ENCODE data around the gene COBL.

COBL gene

DNA sequence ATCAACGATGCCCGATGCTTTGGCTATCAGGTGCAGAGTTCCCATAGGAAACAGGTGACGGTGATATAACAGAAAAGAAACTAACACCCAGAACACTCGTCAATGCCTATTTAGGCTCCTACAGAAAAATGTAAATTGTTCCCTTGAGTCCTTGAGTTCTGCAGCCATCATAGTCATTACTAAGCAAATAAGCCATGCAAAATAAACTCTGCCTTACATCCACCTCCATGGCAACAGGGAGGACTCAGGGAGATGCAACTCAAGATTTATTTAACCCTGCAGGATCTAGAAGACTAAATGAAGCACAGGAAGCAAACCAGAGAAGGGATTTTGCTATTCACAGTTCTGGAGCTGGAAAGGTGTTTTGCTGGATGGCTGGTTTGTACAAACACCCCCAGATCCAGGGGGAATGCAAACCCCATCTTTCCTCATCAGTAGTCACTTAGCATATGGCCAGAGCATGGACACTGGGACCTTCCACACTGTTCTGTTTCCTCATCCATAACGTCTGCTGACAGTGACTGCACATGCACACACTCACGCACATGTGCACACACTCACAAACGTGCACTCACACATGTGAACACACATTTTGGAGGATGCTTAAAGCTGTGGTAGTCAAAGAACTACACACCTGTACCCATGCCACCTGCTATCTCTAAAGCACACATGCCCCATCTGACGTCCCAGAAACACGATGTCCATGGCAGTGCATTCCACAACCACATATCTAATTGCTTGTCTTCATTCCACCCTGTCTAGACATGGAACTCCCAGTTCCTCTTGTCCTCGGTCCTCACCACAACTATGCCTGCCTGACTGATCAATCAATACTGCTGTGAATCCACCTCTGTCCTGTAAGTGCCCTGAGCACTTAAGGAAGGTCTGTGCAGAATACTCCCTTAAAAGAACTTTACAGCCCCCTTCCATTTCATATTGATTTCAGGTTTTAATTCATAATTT lies 178.2 kb downstream of the COBL start:
- DNase-seq, result no peak

DNA sequence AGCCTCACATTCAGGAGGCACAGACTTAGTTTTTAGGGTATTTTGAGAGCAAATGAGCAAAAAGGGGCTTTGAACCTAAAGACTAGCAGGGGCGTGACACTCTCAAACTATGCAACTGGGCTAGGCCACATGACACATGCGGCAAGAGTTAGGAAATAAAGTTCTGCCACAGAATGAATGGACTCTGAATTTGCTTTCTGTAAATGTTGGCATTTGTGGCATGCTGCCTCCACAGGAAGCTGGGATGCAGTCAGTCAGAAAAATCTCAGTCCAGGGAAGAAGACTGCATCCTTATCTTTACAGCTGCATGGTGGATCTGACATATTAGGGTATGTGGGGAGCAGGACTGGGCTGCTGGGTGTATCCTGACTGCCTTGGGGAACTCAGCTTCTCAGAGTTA lies 181.0 kb downstream of the COBL start:
- DNase-seq, result no peak

- no peak for DNase-seq
These were observed 182.6 kb downstream of the COBL start for GRCh38 chr7:51134013-51134441.

GRCh38 chr7:51132661-51133060 lies 183.9 kb downstream of the COBL start:
- no peak for DNase-seq

DNA sequence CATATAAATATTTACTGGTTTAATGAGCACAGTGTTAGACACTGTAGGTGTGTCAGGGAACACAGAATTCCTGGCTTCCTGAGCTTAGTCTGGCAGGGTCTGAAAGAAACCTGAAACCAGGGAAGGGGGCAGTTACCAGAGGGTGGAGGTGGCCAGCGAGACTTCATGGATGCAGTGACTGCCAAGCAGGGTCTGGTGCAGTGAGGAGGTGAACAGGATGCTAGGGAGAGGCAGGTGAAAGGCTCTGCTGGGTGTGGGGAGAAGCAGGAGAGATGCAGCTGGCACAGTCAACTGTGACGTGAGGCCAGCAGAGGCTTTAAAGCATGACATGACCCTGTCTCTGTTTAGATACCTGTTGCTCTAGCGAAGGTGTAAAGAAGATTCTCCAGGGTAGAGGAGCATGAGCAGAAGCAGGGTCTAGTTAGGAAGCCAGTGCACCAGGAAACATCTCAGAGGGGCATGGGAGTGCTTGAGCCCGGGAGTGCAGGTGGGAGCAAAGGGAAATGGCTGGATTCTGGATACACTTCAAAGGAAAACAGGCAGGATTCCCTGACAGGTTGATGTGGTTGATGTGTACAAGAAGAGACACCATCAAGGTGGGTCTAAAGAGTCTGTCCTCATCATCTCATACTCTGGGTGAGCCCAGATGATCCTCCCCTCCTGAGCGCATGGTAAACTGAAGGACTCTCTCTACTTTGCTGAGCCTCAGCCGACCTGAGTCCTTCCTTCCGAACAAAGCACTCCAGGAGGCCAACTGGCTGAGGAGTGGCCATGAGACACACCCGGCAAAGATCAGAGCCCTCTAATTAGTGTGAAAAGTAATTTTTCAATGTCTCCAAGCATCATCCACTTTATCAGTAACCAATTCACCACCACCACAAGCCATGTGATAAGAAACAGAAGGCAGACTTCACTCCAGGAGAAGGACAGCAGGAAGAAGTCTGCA lies 186.8 kb downstream of the COBL start:
- DNase-seq, result no peak

DNA sequence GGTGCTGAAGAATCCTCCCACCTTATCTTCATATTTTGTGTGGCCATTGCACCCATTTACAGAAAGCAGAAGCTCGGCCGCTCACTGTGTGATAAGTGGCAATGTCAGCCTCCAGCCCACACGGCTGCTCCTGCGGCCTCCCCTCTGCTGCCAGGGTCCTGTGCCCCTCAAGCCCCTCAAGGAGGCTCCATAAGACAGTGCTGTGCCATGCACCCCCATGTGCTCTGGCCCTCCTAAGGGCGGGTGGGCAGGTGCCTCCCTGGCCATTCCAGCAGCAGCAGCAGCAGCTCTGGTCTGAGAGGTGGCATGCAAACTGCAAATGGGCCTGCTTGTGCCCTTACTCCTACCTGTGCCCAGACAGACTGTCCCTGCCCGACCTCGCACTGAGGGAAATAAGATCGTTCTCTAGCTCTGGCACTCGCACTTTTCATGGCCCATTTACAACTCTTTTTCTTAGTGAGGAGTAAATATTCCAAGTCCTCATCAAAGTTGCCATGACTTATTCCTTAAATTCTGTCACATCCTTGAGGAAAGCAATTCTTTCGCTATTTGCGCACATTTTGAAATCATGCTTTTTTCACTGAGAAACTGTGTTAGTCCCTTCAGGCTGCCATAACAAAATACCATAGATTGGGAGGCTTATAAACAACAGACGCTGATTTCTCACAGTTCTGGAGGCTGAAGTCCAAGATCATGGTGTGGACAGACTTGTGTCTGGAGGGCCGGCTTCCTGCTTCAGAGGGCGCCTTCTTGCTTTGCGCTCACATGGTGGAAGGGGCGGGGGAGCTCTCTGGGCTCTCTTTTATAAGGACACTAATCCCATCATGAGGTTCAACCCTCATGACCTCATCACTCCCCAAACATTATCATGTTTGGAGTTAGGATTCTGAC lies 187.8 kb downstream of the COBL start:
- no peak for DNase-seq

GRCh38 chr7:51127618-51127904 lies 189.0 kb downstream of the COBL start:
- DNase-seq, result no peak

- no peak for DNase-seq
These were observed 189.6 kb downstream of the COBL start for GRCh38 chr7:51126813-51127617.

- DNase-seq, result no peak
These were observed 190.3 kb downstream of the COBL start for GRCh38 chr7:51126324-51126723.

DNA sequence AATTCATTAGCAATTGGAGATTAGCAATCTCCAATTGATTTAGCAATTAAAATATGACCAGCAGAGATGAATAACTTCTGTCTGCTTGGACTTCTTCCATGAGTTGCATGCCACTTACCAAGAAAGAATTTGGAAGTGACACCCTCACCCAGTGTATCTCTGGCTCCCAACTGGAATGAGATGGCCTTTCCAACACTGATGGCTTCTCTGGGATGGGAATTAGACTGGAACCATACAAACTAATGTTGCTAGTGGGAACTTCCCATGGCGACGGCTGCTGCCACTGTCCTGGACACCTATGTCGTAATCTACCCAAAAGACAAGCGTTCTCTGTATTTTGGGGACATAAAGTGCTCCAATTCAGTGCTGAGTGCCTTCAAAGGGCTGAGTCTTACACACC lies 192.3 kb downstream of the COBL start:
- DNase-seq, result no peak

DNA sequence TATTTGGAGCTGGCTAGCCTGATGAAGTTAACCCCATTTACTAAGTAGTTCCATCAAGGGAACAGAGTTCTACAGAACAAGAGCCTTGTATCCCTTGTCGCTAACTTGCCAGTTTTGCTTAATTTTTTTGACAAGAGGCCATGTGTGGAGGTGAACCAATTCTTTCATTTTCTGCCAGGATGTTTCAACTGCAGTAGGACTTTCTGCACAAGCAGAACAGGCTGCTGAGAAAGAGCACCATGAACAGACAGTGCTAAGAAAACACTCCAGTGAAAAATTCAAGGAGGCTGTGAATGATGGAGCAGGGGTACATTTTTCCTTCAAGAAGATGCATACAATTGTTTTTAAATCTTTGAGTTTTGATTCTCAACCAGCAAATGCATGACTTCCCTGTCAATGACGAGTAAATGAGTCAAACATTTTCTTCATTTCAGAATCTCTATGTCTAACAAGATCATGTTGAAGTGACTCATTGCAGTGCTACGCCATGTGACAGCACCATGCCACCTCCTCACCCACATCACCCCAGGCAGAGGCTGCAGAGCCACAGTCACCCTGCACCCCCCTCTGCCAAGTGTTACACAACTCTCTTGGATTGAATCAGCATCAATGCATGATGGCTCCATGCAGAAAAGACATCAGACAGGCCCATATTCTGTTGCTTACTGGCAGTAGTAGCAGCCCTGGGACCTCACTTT lies 193.1 kb downstream of the COBL start:
- no peak for DNase-seq

DNA sequence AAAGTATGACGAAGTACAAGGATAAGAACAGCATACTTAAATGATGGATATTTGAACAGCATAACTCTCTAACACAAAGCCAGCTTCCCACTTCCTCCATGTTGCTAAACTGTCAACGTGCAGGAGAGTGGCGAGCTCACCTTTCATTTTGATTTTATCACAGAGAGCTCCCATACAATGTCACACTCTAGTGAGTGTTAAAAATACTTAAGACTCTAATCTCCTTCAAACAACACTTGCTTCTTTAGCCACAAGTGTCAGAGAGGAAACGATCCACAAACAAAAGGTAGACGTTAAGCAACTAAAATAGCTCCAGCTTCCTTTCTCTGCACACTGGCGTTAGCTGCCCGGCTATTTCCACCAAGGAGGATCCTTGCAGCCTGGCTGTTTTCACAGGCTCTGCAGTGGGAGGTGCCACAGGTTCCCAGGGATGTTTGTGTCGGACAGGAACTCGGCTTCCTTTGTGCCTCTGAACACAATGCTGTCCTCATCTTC lies 194.6 kb downstream of the COBL start:
- DNase-seq, result no peak

DNA sequence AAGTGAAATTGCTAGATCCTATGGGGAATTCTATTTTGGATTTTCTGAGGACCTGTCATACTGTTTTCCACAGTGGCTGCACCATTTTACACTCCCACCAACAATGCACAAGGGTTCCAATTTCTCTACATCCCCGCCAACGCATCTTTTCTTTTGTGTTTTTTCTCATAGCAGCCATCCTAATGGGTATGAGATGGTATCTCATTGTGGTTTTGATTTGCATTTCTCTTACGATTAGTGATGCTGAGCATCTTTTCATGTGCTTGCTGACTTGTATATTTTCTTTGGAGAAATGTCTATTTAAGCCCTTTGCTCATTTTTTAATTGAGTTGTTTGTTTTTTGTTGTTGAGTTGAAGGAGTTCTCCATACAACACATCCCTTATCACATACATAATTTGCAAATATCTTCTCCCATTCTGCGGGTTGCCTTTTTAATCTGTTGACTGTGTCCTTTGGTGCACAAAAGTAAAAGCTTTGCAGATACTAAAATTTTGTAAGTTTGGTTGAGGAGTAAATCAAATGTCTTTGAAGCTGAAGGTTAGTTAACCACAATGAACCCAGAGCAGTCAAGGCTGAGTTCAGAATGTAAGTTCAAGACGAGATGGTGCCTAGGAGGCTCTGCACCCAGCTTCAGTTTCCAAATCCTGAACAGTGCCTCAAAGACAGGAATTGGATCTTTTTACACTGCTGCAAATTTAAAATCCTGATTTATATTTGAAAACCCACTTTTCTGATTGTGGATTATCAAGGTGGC lies 195.4 kb downstream of the COBL start:
- no peak for DNase-seq

GRCh38 chr7:51118628-51119027 lies 198.0 kb downstream of the COBL start:
- no peak for DNase-seq

DNA sequence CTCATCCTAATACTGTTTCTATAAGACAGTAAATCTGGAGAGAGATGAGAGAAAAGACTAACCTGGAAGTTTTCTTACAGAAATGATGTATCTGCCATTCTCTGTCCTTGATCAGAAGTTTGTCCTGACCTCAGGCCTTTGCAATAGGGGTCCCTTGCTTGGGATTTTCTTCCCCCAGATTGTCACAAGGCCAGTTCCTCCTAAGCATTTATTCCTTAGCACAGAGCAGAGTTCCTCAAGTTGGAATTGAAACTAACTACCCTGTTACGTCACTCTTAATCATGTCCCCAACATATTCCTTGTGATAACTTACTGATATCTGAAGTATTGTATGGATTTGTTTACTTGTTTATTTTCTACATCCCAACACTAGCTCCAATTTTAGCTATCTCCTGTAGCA lies 202.1 kb downstream of the COBL start:
- no peak for DNase-seq

- no peak for DNase-seq
These were observed 202.6 kb downstream of the COBL start for GRCh38 chr7:51113962-51114361.

DNA sequence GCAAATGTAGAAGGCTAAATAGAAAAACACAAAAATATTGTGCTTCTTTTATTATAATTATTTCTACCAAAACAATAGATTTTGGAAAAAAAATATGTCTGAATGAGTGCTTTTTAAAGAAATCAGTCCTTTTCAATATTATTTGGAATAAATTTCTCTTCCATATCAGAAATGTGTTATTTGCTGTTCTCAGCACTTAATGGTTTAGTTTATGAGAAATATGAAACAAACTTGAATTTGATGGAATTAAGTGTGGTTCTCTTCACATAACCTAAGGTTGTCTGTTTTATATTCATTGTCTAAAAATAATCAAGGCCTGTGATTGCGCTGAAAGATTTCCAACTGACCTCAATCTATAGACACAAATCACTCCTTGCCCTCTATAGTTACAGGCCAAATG lies 203.0 kb downstream of the COBL start:
- no peak for DNase-seq

DNA sequence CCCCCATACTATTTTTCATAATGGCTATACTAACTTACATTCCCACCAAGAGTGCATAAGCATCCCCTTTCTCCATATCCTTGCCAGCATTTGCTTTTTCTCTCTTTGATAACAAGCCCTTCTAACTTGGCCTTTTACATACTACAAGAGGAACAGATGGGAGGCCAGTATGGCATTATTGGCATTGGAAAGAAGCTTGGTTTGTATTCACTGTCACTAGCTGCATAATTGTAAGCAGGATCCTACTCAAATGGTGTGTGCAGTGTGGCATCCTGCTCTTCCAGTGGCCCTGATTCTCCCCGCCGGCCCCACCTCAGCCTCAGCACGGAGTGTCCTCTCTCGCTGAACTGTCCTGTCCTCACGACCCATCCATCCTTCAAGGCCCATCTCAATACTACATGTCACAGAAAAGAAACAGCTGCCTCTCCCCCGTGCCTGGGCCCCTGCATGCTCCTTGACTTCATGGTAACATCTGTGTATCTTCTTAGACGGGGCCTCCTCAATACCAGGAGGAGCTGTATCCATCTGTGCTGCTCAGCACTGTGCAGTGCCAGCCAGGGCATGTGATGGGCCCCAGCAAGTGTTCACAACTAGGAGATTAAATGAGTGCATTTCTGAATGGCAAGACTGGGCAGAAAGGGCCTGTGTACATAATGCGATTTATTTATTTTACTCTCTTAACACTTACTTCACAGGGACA lies 205.2 kb downstream of the COBL start:
- no peak for DNase-seq

- DNase-seq, result no peak
These were observed 208.5 kb downstream of the COBL start for GRCh38 chr7:51108134-51108533.

DNA sequence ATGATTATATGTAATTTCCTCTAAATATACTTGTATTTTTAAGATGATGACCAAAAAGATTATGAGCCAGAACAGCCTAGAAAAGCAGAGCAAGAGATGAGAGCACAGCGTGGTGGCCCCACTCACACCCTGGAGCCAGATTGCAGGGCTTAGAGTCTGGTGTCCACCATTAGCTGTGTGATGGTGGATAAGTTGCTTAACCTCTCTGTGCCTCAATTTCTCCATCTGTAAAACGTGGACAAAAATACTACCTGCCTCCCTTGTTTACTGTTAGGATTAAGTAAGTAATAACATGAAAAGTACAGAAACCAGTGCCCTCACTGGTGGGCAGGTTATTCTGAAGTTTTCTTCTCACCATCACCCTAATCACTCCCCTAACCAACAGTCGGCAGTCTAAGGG lies 212.3 kb downstream of the COBL start:
- no peak for DNase-seq
